SH-SY5Y (cell line): ENCODE results near the gene PAMR1.

Source experiments
- GATA2 ChIP-seq: IDR thresholded peaks from 2 replicates; pipeline ENCODE4 v1.6.1; 2011; ENCODE audit warnings: mild to moderate bottlenecking, low read depth, low read length
- GATA3 ChIP-seq: IDR thresholded peaks from 2 replicates; pipeline ENCODE4 v1.6.1; 2011; ENCODE audit warnings: low read depth, mild to moderate bottlenecking, low read length, moderate library complexity

GRCh38 chr11:35566181-35566580 lies 40.8 kb upstream of the PAMR1 start:
- TF ChIP-seq GATA2: no peak
- no peak for TF ChIP-seq GATA3
